ENCODE measurements around the gene ISM2.
"Not testable (repeated sequence)": the region's sequence is repeated elsewhere in the genome, so short reads cannot be mapped to it uniquely, and the experiment has no call there.

The ISM2 gene

GRCh38 chr14:77498120-77498979 is at the start of gene ISM2:
Gene ISM2, minus strand, starts transcription at chr14:77498816. Its CDS starts 23 bp downstream, at chr14:77498793.
- DNase-seq (ENCODE audit: low read depth in 1 of 2, low spot score in 1 of 2), result peak in 1 of 2 donors; percentile 24

DNA sequence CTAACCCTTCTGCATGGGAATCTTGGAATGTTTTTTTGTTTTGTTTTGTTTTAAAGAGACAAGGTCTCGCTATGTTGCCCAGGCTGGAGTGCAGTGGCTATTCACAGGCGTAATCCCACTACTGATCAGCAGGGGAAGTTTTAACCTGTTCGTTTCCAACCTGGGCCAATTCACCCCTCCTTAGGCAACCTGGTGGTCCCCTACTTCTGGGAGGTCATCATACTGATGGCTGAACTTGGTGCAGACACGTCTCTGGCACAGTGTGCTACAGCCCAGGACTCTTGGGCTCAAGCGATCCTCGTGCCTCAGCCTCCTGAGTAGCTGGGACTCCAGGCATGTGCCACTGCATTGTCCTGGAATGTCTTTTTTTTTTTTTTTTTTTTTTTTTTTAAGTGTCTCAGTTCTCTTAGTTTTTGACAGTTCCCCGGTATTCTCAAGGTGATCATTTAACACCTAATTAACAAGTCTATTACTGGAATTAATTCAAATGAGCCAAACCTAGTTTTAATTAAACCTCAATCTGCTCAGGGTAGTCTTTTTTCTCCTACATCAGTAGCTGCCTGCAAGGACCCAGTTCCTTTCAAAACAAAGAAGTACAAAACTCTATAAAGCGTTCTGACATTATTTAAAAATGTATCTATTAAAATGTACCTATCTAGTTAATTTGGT is 49.0 kb upstream of the ISM2 start:
- no peak for DNase-seq (ENCODE audit: low read depth in 1 of 2, low spot score in 1 of 2)

GRCh38 chr14:77545171-77545570 is 46.6 kb upstream of the ISM2 start:
- DNase-seq (ENCODE audit: low read depth in 1 of 2, low spot score in 1 of 2), result not testable (repeated sequence)

- no peak for DNase-seq (ENCODE audit: low read depth in 1 of 2, low spot score in 1 of 2)
These were observed 46.0 kb upstream of the ISM2 start for GRCh38 chr14:77544571-77544970.

DNA sequence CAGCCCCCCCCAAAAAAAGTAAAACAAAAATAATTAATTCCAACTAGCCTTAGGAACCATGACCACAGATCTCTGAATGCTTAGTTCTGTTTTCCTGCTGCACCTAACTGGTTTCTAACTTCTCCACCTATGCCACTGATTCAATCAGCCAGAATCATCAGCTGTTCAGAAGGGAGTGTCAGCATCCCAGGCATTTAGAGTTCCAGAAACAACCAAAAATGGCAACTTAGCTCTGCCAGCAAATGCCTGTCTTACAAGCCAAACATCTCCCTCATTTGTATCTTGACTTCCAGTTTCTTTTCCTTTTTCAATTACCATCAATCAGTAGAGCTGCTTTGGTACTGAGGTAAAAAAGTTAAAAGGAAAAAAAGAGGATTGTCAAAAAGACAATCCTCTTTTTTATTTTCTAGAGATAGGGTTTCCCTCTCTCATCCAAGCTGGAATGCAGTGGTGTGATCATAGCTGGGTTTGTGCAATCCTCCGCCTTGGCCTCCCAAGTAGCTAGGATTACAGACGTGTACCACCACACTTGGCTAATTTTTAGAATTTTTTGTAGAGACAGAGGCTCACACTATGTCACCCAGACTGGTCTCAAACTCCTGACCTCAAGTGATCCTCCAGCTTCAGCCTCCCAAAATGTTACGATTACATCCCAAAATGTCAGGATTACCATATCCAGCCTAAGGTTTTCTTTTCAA is 45.2 kb upstream of the ISM2 start:
- DNase-seq (ENCODE audit: low read depth in 1 of 2, low spot score in 1 of 2), result no peak

- no peak for DNase-seq (ENCODE audit: low read depth in 1 of 2, low spot score in 1 of 2)
These were observed 44.6 kb upstream of the ISM2 start for GRCh38 chr14:77543240-77543551.

GRCh38 chr14:77542421-77543239 is 44.0 kb upstream of the ISM2 start:
- DNase-seq (ENCODE audit: low read depth in 1 of 2, low spot score in 1 of 2), result no peak

- DNase-seq (ENCODE audit: low read depth in 1 of 2, low spot score in 1 of 2), result no peak
These were observed 43.3 kb upstream of the ISM2 start for GRCh38 chr14:77541905-77542304.

DNA sequence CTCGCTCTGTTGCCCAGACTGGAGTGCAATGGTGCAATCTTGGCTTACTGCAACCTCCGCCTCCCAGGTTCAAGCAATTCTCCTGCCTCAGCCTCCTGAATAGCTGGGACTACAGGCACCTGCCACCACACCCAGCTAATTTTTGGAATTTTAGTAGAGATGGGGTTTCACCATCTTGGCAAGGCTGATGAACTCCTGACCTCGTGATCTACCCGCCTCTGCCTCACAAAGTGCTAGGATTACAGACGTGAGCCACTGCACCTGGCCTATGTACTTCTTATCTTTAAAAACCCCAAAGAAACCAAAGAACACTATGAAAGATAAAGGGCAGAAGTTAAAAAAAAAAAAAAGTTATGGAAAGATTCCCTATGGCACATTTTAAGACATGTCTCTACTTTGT is 38.3 kb upstream of the ISM2 start:
- not testable (repeated sequence) for DNase-seq (ENCODE audit: low read depth in 1 of 2, low spot score in 1 of 2)

- DNase-seq (ENCODE audit: low read depth in 1 of 2, low spot score in 1 of 2), result no peak
These were observed 32.5 kb upstream of the ISM2 start for GRCh38 chr14:77531071-77531470.

GRCh38 chr14:77529963-77530362 is 31.3 kb upstream of the ISM2 start:
- DNase-seq (ENCODE audit: low read depth in 1 of 2, low spot score in 1 of 2), result no peak

DNA sequence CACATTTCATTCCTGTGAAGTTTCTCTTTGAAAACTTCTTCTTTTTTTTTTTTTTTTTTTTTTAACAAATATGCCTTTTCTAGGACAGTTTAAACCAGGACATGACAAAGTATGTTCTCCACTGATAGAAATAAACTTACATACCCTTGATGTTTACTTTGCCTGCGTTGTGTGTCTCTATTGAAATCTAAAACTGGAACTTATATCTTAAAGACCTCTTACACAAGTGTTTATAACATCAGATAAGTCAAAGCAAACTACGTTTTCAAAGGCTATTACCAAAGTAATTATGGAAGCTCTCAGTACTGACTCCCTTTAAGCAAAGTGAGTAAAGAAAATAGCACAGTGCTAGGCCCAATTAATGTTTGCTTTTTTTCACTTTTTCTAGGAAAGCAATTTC is 30.6 kb upstream of the ISM2 start:
- no peak for DNase-seq (ENCODE audit: low read depth in 1 of 2, low spot score in 1 of 2)

DNA sequence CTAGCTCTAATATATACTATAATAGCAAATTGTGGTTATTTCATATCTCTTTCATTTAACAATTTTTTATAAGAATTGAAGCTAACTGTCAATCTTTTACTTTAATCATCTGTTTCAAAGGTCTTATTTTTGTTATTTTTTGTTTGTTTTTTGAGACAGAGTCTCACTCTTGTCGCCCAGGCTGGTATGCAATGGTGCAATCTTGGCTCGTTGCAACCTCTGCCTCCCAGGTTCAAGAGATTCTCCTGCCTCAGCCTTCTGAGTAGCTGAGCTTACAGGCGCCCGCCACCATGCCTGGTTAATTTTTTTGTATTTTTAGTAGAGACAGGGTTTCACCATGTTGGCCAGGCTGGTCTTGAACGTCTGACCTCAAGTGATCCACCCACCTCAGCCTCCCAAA is 30.1 kb upstream of the ISM2 start:
- not testable (repeated sequence) for DNase-seq (ENCODE audit: low read depth in 1 of 2, low spot score in 1 of 2)

GRCh38 chr14:77526266-77526665 is 27.6 kb upstream of the ISM2 start:
- no peak for DNase-seq (ENCODE audit: low read depth in 1 of 2, low spot score in 1 of 2)

DNA sequence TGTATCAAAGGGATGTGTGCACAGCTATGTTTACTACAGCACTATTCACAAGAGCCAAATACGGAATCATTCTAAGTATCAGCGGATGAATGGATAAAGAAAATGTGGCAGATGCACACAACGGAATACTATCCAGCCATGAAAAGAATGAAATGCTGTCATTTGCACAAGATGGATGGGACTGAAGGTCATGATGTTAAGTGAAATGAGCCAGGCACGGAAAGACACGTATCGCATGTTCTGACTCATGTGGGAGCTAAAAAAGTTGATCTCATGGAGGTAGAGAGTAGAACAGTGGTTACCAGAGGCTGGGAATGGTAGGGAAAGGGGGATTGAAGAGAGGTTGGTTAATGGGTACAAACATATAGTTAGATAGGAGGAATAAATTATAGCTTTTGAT is 25.9 kb upstream of the ISM2 start:
- DNase-seq (ENCODE audit: low read depth in 1 of 2, low spot score in 1 of 2), result no peak

GRCh38 chr14:77523109-77523508 is 24.5 kb upstream of the ISM2 start:
- no peak for DNase-seq (ENCODE audit: low read depth in 1 of 2, low spot score in 1 of 2)

GRCh38 chr14:77520555-77520954 is 21.9 kb upstream of the ISM2 start:
- DNase-seq (ENCODE audit: low read depth in 1 of 2, low spot score in 1 of 2), result no peak

GRCh38 chr14:77516126-77516525 is 17.5 kb upstream of the ISM2 start:
- DNase-seq (ENCODE audit: low read depth in 1 of 2, low spot score in 1 of 2), result no peak

GRCh38 chr14:77511486-77512162 is 13.0 kb upstream of the ISM2 start:
- DNase-seq (ENCODE audit: low read depth in 1 of 2, low spot score in 1 of 2), result no peak

DNA sequence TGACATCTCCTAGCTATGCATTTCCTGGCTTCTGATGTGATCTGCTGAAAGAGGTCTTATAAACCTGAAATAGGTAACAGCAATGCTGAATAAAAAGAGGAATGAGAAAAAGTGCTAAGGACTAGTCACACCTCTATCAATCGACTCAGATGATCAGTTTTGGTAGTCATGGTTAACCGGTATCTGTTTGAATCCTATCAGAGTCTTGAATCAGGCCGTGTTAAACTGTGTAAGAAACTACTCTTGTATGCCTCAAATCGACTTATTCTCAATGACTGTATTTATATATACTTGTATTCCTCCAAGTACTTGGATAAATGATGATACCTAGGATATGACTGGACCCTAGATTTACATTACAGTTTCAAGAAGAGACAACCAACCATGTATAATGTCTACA is 10.8 kb upstream of the ISM2 start:
- DNase-seq (ENCODE audit: low read depth in 1 of 2, low spot score in 1 of 2), result no peak

GRCh38 chr14:77508876-77509275 is 10.3 kb upstream of the ISM2 start:
- no peak for DNase-seq (ENCODE audit: low read depth in 1 of 2, low spot score in 1 of 2)
